Measurements from ENCODE around the gene PTPRN2. TPM values are rescaled to one million over a fixed set of nuclear protein-coding genes. Genes with fewer than 3 reads are reported as not detected.

The PTPRN2 gene
- total and polyA plus RNA-seq, 2 of the 13 experiments (the other 11 are each of a cell fraction or from before 2014, with no cell fraction given), result 2.5 to 24.2 TPM

GRCh38 chr7:157817944-157818700 lies 769.5 kb downstream of the PTPRN2 start (continued):
- TF ChIP-seq, protein P1, sequence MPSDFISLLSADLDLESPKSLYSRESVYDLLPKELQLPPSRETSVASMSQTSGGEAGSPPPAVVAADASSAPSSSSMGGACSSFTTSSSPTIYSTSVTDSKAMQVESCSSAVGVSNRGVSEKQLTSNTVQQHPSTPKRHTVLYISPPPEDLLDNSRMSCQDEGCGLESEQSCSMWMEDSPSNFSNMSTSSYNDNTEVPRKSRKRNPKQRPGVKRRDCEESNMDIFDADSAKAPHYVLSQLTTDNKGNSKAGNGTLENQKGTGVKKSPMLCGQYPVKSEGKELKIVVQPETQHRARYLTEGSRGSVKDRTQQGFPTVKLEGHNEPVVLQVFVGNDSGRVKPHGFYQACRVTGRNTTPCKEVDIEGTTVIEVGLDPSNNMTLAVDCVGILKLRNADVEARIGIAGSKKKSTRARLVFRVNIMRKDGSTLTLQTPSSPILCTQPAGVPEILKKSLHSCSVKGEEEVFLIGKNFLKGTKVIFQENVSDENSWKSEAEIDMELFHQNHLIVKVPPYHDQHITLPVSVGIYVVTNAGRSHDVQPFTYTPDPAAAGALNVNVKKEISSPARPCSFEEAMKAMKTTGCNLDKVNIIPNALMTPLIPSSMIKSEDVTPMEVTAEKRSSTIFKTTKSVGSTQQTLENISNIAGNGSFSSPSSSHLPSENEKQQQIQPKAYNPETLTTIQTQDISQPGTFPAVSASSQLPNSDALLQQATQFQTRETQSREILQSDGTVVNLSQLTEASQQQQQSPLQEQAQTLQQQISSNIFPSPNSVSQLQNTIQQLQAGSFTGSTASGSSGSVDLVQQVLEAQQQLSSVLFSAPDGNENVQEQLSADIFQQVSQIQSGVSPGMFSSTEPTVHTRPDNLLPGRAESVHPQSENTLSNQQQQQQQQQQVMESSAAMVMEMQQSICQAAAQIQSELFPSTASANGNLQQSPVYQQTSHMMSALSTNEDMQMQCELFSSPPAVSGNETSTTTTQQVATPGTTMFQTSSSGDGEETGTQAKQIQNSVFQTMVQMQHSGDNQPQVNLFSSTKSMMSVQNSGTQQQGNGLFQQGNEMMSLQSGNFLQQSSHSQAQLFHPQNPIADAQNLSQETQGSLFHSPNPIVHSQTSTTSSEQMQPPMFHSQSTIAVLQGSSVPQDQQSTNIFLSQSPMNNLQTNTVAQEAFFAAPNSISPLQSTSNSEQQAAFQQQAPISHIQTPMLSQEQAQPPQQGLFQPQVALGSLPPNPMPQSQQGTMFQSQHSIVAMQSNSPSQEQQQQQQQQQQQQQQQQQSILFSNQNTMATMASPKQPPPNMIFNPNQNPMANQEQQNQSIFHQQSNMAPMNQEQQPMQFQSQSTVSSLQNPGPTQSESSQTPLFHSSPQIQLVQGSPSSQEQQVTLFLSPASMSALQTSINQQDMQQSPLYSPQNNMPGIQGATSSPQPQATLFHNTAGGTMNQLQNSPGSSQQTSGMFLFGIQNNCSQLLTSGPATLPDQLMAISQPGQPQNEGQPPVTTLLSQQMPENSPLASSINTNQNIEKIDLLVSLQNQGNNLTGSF (CRISPR knock-in tag; IDR thresholded peaks at IDR 0.05), result no peak
- TF ChIP-seq MNT (IDR thresholded peaks at IDR 0.05) (peak; percentile 78), BCL6 (CRISPR knock-in tag; IDR thresholded peaks at IDR 0.05) (no peak), ZNF672 (CRISPR knock-in tag; IDR thresholded peaks at IDR 0.05) (no peak), NFYC (CRISPR knock-in tag; IDR thresholded peaks at IDR 0.05) (no peak), ZNF607 (CRISPR knock-in tag; IDR thresholded peaks at IDR 0.05; ENCODE audit: borderline replicate concordance) (no peak), ZBTB4 (CRISPR knock-in tag; IDR thresholded peaks at IDR 0.05; ENCODE audit: borderline replicate concordance) (no peak), ZZZ3 (CRISPR knock-in tag; IDR thresholded peaks at IDR 0.05; ENCODE audit: borderline replicate concordance) (no peak), RBAK (CRISPR knock-in tag; IDR thresholded peaks at IDR 0.05) (no peak), PRDM15 (CRISPR knock-in tag; IDR thresholded peaks at IDR 0.05) (no peak), YEATS4 (CRISPR knock-in tag; IDR thresholded peaks at IDR 0.05; ENCODE audit: borderline replicate concordance) (no peak), TCF12 (IDR thresholded peaks at IDR 0.05) (no peak), TCF12 (CRISPR knock-in tag; IDR thresholded peaks at IDR 0.05) (no peak), HNRNPH1 (optimal IDR thresholded peaks at IDR 0.05; ENCODE audit: low read depth, low read length) (no peak), ARNT (IDR thresholded peaks at IDR 0.05) (0 out of 2 replicates have a peak, but pooled peaks have one; percentile 8), DNMT1 (CRISPR knock-in tag; IDR thresholded peaks at IDR 0.05) (no peak)
